HG03571 (cell line): Measurements from ENCODE around the gene COL16A1.

Experiments used
- ATAC-seq: cut with Tn5 transposase; IDR thresholded peaks from one replicate; pipeline ENCODE4 v1.9.1; 2021; ENCODE audit not compliant: unreplicated experiment

Gene COL16A1

GRCh38 chr1:31703431-31704270, at the start of gene COL16A1:
TSS of gene COL16A1 (minus strand) at chr1:31704017. CDS start at chr1:31702193, 1,824 bp downstream.
- ATAC-seq, result no peak

GRCh38 chr1:31752952-31753475, 49.2 kb upstream of the COL16A1 start:
- ATAC-seq, result no peak

- no peak for ATAC-seq
Measured at GRCh38 chr1:31752258-31752657, 48.4 kb upstream of the COL16A1 start.

GRCh38 chr1:31751822-31752241, 48.0 kb upstream of the COL16A1 start:
- no peak for ATAC-seq

GRCh38 chr1:31750858-31751510, 47.2 kb upstream of the COL16A1 start:
- ATAC-seq, result no peak

- no peak for ATAC-seq
Measured at GRCh38 chr1:31749785-31750735, 46.2 kb upstream of the COL16A1 start.

GRCh38 chr1:31748365-31748764, 44.5 kb upstream of the COL16A1 start:
- ATAC-seq, result no peak

GRCh38 chr1:31747304-31747703, 43.5 kb upstream of the COL16A1 start:
- ATAC-seq, result no peak

- ATAC-seq, result no peak
Measured at GRCh38 chr1:31746687-31747086, 42.9 kb upstream of the COL16A1 start.

GRCh38 chr1:31745946-31746670, 42.3 kb upstream of the COL16A1 start:
- ATAC-seq, result no peak

GRCh38 chr1:31745096-31745945, 41.5 kb upstream of the COL16A1 start:
- ATAC-seq, result no peak

- peak; percentile 53 for ATAC-seq
Measured at GRCh38 chr1:31744165-31744888, 40.5 kb upstream of the COL16A1 start.

- no peak for ATAC-seq
Measured at GRCh38 chr1:31742462-31743212, 38.8 kb upstream of the COL16A1 start.

- ATAC-seq, result no peak
Measured at GRCh38 chr1:31739346-31739745, 35.5 kb upstream of the COL16A1 start.

- ATAC-seq, result no peak
Measured at GRCh38 chr1:31736675-31737074, 32.9 kb upstream of the COL16A1 start.

GRCh38 chr1:31735571-31735970, 31.8 kb upstream of the COL16A1 start:
- ATAC-seq, result no peak

- ATAC-seq, result no peak
Measured at GRCh38 chr1:31734582-31735107, 30.8 kb upstream of the COL16A1 start.
